GM19043 (cell line): Measurements from ENCODE around the gene SPC24.
"Not testable (repeated sequence)": the region's sequence is repeated elsewhere in the genome, so short reads cannot be mapped to it uniquely, and the experiment has no call there.

Source experiments
- ATAC-seq: cut with Tn5 transposase; IDR thresholded peaks from one replicate; pipeline ENCODE4 v1.9.1; 2021; ENCODE audit warnings: low read depth; ENCODE audit not compliant: unreplicated experiment

SPC24 gene

DNA sequence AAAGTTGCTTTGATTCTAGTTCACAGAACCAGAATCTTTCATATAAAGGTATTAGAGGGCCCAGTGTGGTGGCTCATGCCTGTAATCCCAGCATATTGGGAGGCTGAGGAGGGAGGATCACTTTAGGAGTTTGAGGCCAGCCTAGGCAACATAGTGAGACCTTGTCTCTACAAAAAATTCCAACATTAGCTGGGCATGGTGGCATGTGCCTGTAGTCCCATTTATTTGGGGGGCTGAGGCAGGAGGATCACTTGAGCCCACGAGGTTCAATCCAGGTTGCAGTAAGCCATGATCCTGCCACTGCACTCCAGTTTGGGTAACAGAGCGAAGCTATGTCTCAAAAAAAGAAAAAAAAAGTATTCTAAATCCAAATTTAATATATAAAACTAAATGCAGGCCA lies 57.3 kb downstream of the SPC24 start:
- no peak for ATAC-seq

DNA sequence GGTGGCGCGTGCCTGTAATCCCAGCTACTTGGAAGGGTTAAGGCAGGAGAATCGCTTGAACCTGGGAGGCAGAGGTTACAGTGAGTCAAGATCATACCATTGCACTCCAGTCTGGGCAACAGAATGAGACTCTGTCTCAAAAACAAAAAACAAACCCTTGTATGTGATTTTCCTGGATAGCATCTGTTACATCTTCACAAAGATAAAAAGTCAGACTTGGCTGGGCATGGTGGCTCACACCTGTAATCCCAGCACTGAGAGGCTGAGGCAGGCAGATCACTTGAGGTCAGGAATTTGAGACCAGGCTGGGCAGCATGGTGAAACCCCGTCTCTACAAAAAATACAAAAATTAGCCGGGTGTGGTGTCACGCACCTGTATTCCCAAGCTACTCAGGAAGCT lies 58.2 kb downstream of the SPC24 start:
- not testable (repeated sequence) for ATAC-seq

DNA sequence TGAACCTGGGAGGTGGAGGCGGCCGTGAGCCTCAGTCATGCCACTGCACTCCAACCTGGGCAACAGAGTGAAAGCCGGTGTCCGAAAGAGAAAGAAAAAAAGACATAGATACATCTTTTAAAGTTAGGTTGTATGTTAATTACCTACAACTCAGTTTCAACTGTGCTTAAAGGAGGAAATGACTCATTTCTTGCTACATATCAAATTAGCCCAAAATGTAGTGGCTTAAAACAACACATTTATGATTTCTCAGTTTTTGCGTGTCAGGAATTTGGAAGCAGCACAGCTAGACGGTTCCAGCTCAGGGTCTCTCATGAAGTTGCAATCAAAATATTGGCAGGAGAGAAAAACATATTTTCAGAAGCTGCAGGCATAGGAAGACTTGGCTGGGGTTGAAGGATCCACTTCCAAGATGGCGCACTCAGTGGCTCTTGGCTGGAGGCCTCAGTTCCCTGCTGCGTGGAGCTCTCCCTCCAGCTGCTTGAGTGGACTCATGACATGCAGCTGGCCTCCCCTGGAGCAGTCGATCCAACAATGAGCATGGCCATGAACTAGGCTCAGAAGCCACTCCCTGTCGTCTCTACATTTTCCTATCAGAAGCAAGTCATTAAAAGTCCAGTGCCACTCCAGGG lies 59.3 kb downstream of the SPC24 start:
- ATAC-seq: no peak
